Mononuclear cell (primary cell): ENCODE measurements around the gene NID1. TPM values are rescaled to one million over a fixed set of nuclear protein-coding genes. Genes with fewer than 3 reads are reported as not detected.

Experiments used
- H3K27me3 ChIP-seq: 2 replicates; pipeline ENCODE4 v1.6.0; 2011; ENCODE audit warnings: low read length, control low read depth; ENCODE audit not compliant: insufficient read depth
- H3K4me1 ChIP-seq: 2 replicates; pipeline ENCODE4 v1.5.1; 2011; ENCODE audit warnings: mild to moderate bottlenecking, low read length, control low read depth; ENCODE audit not compliant: insufficient read depth
- H3K4me3 ChIP-seq: 2 replicates; pipeline ENCODE4 v1.5.1; 2011; ENCODE audit warnings: mild to moderate bottlenecking, low read length, moderate library complexity
- H3K9me3 ChIP-seq: 2 replicates; pipeline ENCODE4 v1.5.1; 2011; ENCODE audit warnings: low read depth, mild to moderate bottlenecking, control low read depth, low read length
- total RNA-seq: library from RNA; depleted of rRNA; stranded (reverse); fragments of >200 nt; gene quantifications from one replicate; pipeline ENCODE4 v1.2.3, GENCODE V29; 2012

NID1 gene
- total RNA-seq, 1 donor = 6.1 TPM

- H3K4me1 ChIP-seq = no peaks in the 10 kb centered on the region
- H3K9me3 ChIP-seq = no peaks in the 10 kb centered on the region
- H3K4me3 ChIP-seq = no peak overlapping the region
- H3K27me3 ChIP-seq = no peaks in the 10 kb centered on the region
These were observed 29.2 kb downstream of the NID1 start for GRCh38 chr1:236035681-236036101.

- no peaks in the 10 kb centered on the region for H3K4me1 ChIP-seq
- no peaks in the 10 kb centered on the region for H3K27me3 ChIP-seq
These were observed 31.6 kb downstream of the NID1 start for GRCh38 chr1:236033336-236033735.

GRCh38 chr1:236030534-236030933 is 34.4 kb downstream of the NID1 start:
- peaks cover 4% of the 10 kb centered on the region for H3K4me1 ChIP-seq
- H3K4me3 ChIP-seq = no peak overlapping the region
- no peaks in the 10 kb centered on the region for H3K9me3 ChIP-seq
- no peaks in the 10 kb centered on the region for H3K27me3 ChIP-seq

More at GRCh38 chr1:236033336-236033735, 31.6 kb downstream of the NID1 start:
- no peak overlapping the region for H3K4me3 ChIP-seq
- no peaks in the 10 kb centered on the region for H3K9me3 ChIP-seq

GRCh38 chr1:236029428-236029940 is 35.4 kb downstream of the NID1 start:
- Histone ChIP-seq H3K4me3 (no peak overlapping the region), H3K4me1 (peaks cover 4% of the 10 kb centered on the region), H3K27me3 (no peaks in the 10 kb centered on the region), H3K9me3 (no peaks in the 10 kb centered on the region)

GRCh38 chr1:236027104-236027503 is 37.8 kb downstream of the NID1 start:
- H3K9me3 ChIP-seq = no peaks in the 10 kb centered on the region
- peaks cover 11% of the 10 kb centered on the region for H3K4me1 ChIP-seq
- H3K27me3 ChIP-seq = no peaks in the 10 kb centered on the region
- H3K4me3 ChIP-seq = no peak overlapping the region

GRCh38 chr1:236025836-236026235 is 39.1 kb downstream of the NID1 start:
- Histone ChIP-seq H3K9me3 (no peaks in the 10 kb centered on the region), H3K4me3 (no peak overlapping the region), H3K4me1 (peaks cover 11% of the 10 kb centered on the region), H3K27me3 (no peaks in the 10 kb centered on the region)

GRCh38 chr1:236024641-236025040 is 40.2 kb downstream of the NID1 start:
- Histone ChIP-seq H3K4me3 (no peak overlapping the region), H3K9me3 (no peaks in the 10 kb centered on the region), H3K4me1 (peaks cover 11% of the 10 kb centered on the region), H3K27me3 (no peaks in the 10 kb centered on the region)

GRCh38 chr1:236023926-236024565 is 40.8 kb downstream of the NID1 start:
- Histone ChIP-seq H3K9me3 (no peaks in the 10 kb centered on the region), H3K27me3 (no peaks in the 10 kb centered on the region), H3K4me1 (peaks cover 11% of the 10 kb centered on the region), H3K4me3 (no peak overlapping the region)

- Histone ChIP-seq H3K4me1 (peaks cover 6% of the 10 kb centered on the region), H3K4me3 (no peak overlapping the region), H3K9me3 (no peaks in the 10 kb centered on the region), H3K27me3 (no peaks in the 10 kb centered on the region)
These were observed 43.3 kb downstream of the NID1 start for GRCh38 chr1:236021424-236022135.

GRCh38 chr1:236020359-236021219 is 44.3 kb downstream of the NID1 start:
- Histone ChIP-seq H3K9me3 (no peaks in the 10 kb centered on the region), H3K4me1 (peaks cover 6% of the 10 kb centered on the region), H3K4me3 (no peak overlapping the region), H3K27me3 (no peaks in the 10 kb centered on the region)

GRCh38 chr1:236018885-236019453 is 45.9 kb downstream of the NID1 start:
- no peak overlapping the region for H3K4me3 ChIP-seq
- no peaks in the 10 kb centered on the region for H3K9me3 ChIP-seq
- no peaks in the 10 kb centered on the region for H3K27me3 ChIP-seq
- peaks cover 6% of the 10 kb centered on the region for H3K4me1 ChIP-seq

GRCh38 chr1:236016782-236017400 is 48.0 kb downstream of the NID1 start:
- no peaks in the 10 kb centered on the region for H3K4me1 ChIP-seq
- no peak overlapping the region for H3K4me3 ChIP-seq
- no peaks in the 10 kb centered on the region for H3K9me3 ChIP-seq
- H3K27me3 ChIP-seq = no peaks in the 10 kb centered on the region

- Histone ChIP-seq H3K4me3 (no peak overlapping the region), H3K4me1 (no peaks in the 10 kb centered on the region), H3K9me3 (no peaks in the 10 kb centered on the region), H3K27me3 (no peaks in the 10 kb centered on the region)
These were observed 48.8 kb downstream of the NID1 start for GRCh38 chr1:236016083-236016482.

- H3K27me3 ChIP-seq = no peaks in the 10 kb centered on the region
- H3K4me1 ChIP-seq = no peaks in the 10 kb centered on the region
- H3K4me3 ChIP-seq = no peak overlapping the region
- no peaks in the 10 kb centered on the region for H3K9me3 ChIP-seq
These were observed 49.4 kb downstream of the NID1 start for GRCh38 chr1:236015539-236015938.
